IMR-90 (cell line): ENCODE measurements around the gene ADAMTS5. TPM values are rescaled to one million over a fixed set of nuclear protein-coding genes. Genes with fewer than 3 reads are reported as not detected.

Experiments used
- ATAC-seq: fragments of 200-7000 bp; cut with Tn5 transposase; 2 replicates; pipeline ENCODE4 v1.9.1; 2020; ENCODE audit warnings: low read depth, mild to moderate bottlenecking, moderate library complexity
- BruUV-seq: library from RNA; stranded (reverse); fragments of 400-500 nt; replicated peaks from 2 replicates; lab custom pipeline; 2021; lab: Mats Ljungman, UMichigan
- CTCF ChIA-PET: fragments of 300-600 bp; formaldehyde crosslinking; extraction: SDS; loops from one replicate; lab custom pipeline; 2021; ENCODE audit warnings: antibody characterized with exemption; lab: Yijun Ruan, JAX
- POLR2A ChIA-PET: fragments of 300-600 bp; sonication (Branson Sonifier 250); formaldehyde crosslinking; loops from one replicate; lab custom pipeline; 2022; ENCODE audit warnings: antibody characterized with exemption; ENCODE audit not compliant: unreplicated experiment; lab: Charles Lee
- DNase-seq: peaks from one replicate; pipeline ENCODE4 v3.0.0; 2013
- H2AFZ ChIP-seq: replicated peaks from 2 replicates; pipeline ENCODE3; 2013; ENCODE audit warnings: low read length, mild to moderate bottlenecking; ENCODE audit not compliant: poor library complexity
- H2AK5ac ChIP-seq: 2 replicates; pipeline ENCODE4 v1.6.1; 2013; ENCODE audit warnings: low read depth, low read length, inconsistent platforms
- H2AK9ac ChIP-seq: replicated peaks from 2 replicates; pipeline ENCODE3; 2013; ENCODE audit warnings: mild to moderate bottlenecking, low read depth, low read length, moderate library complexity; ENCODE audit not compliant: poor library complexity
- H2BK120ac ChIP-seq: 2 replicates; pipeline ENCODE4 v1.6.1; 2013; ENCODE audit warnings: low read depth, low read length, inconsistent platforms
- H2BK15ac ChIP-seq: 3 replicates; pipeline ENCODE4 v1.6.1; 2013; ENCODE audit warnings: low read depth, low read length, inconsistent platforms
- H2BK20ac ChIP-seq: 2 replicates; pipeline ENCODE4 v1.6.1; 2013; ENCODE audit warnings: low read depth, mild to moderate bottlenecking, inconsistent platforms, low read length, moderate library complexity
- H2BK5ac ChIP-seq: 2 replicates; pipeline ENCODE4 v1.6.1; 2013; ENCODE audit warnings: mild to moderate bottlenecking, low read depth, low read length, inconsistent platforms; ENCODE audit not compliant: poor library complexity, severe bottlenecking
- H3K14ac ChIP-seq: replicated peaks from 2 replicates; pipeline ENCODE4 v1.6.1; 2013; ENCODE audit warnings: low read depth, low read length, inconsistent platforms
- H3K18ac ChIP-seq: 2 replicates; pipeline ENCODE4 v1.6.1; 2013; ENCODE audit warnings: low read depth, low read length, control low read depth
- H3K23ac ChIP-seq: 2 replicates; pipeline ENCODE4 v1.6.1; 2013; ENCODE audit warnings: low read depth, low read length, inconsistent platforms
- H3K27ac ChIP-seq: 2 replicates; pipeline ENCODE4 v1.5.1; 2013; ENCODE audit warnings: mild to moderate bottlenecking, control low read depth, low read length; ENCODE audit not compliant: insufficient read depth
- H3K27me3 ChIP-seq: 2 replicates; pipeline ENCODE4 v1.6.1; 2013; ENCODE audit warnings: low read length; ENCODE audit not compliant: control insufficient read depth, insufficient read depth
- H3K36me3 ChIP-seq: 2 replicates; pipeline ENCODE4 v1.6.1; 2013; ENCODE audit warnings: low read length, mixed read lengths; ENCODE audit not compliant: control insufficient read depth, insufficient read depth
- H3K4ac ChIP-seq: 2 replicates; pipeline ENCODE4 v1.6.1; 2013; ENCODE audit warnings: low read depth, low read length, inconsistent platforms
- H3K4me1 ChIP-seq: 2 replicates; pipeline ENCODE4 v1.6.1; 2013; ENCODE audit warnings: low read length, mixed read lengths; ENCODE audit not compliant: control insufficient read depth, insufficient read depth
- H3K4me2 ChIP-seq: 2 replicates; pipeline ENCODE4 v1.6.1; 2013; ENCODE audit warnings: low read depth, mild to moderate bottlenecking, control low read depth, low read length, moderate library complexity
- H3K4me3 ChIP-seq: 2 replicates; pipeline ENCODE4 v1.5.1; 2013; ENCODE audit warnings: low read depth, mild to moderate bottlenecking, control low read depth, low read length, moderate library complexity; ENCODE audit not compliant: insufficient read depth
- H3K56ac ChIP-seq: 2 replicates; pipeline ENCODE4 v1.6.1; 2013; ENCODE audit warnings: low read length, inconsistent platforms; ENCODE audit not compliant: insufficient read depth; ENCODE audit errors: extremely low read depth
- H3K79me1 ChIP-seq, 2 experiments: 2 replicates each; pipeline ENCODE4 v1.6.1; 2013; ENCODE audit warnings: low read length in 2 of 2, inconsistent platforms in 1 of 2, low read depth in 1 of 2
- H3K9ac ChIP-seq: 2 replicates; pipeline ENCODE4 v1.6.1; 2013; ENCODE audit warnings: low read depth, low read length, control low read depth
- H3K9me1 ChIP-seq: 2 replicates; pipeline ENCODE4 v1.6.1; 2013; ENCODE audit warnings: low read length, inconsistent platforms; ENCODE audit not compliant: insufficient read depth
- H3K9me3 ChIP-seq: 2 replicates; pipeline ENCODE4 v1.6.1; 2013; ENCODE audit warnings: low read length; ENCODE audit not compliant: control insufficient read depth, insufficient read depth
- H4K20me1 ChIP-seq: 2 replicates; pipeline ENCODE4 v1.6.1; 2013; ENCODE audit warnings: low read length, inconsistent platforms; ENCODE audit not compliant: insufficient read depth
- H4K5ac ChIP-seq: 2 replicates; pipeline ENCODE4 v1.6.1; 2013; ENCODE audit warnings: mild to moderate bottlenecking, low read depth, low read length, control low read depth
- H4K8ac ChIP-seq, 2 experiments: 2 replicates each; pipeline ENCODE4 v1.6.1; 2013; ENCODE audit warnings: low read depth in 2 of 2, low read length in 2 of 2, control low read depth in 1 of 2, inconsistent platforms in 1 of 2
- H4K91ac ChIP-seq: 2 replicates; pipeline ENCODE4 v1.6.1; 2013; ENCODE audit warnings: low read depth, low read length, inconsistent platforms; ENCODE audit not compliant: insufficient read depth
- CTCF ChIP-seq: conservative IDR thresholded peaks from 2 replicates; pipeline ENCODE4 v1.5.1; 2012; ENCODE audit warnings: mild to moderate bottlenecking, low read depth, low read length, improper control_type of control experiment
- MAFK ChIP-seq: IDR thresholded peaks from 2 replicates; pipeline ENCODE4 v1.6.1; 2012; ENCODE audit warnings: low read depth, low read length, improper control_type of control experiment
- NFE2L2 ChIP-seq: fragments of 150-350 bp; IDR thresholded peaks from 2 replicates; pipeline ENCODE4 v1.6.1; 2016; ENCODE audit warnings: low read depth, mild to moderate bottlenecking, low read length
- SMC3 ChIP-seq: fragments of 150-350 bp; IDR thresholded peaks from 2 replicates; pipeline ENCODE4 v1.6.1; 2016; ENCODE audit warnings: low read depth, mild to moderate bottlenecking, antibody characterized with exemption, low read length, moderate library complexity
- WGBS, 2 experiments: methylation state at CpG; one replicate each; pipeline versions ENCODE4 v1.1.5 to v1.1.7; 2013; ENCODE audit warnings: missing lambda C conversion rate in 2 of 2; ENCODE audit not compliant: insufficient read length in 1 of 2; ENCODE audit errors: extremely low coverage in 2 of 2; 5-methylcytosine and 5-hydroxymethylcytosine counted together
- dilution Hi-C: fragments of 300-500 bp; cut with HindIII; formaldehyde crosslinking; loops from one replicate; pipeline ENCODE4 v1.14.3; 2018; ENCODE audit warnings: low sequenced_read_pairs; ENCODE audit not compliant: unreplicated experiment
- in situ Hi-C: fragments of 300-500 bp; cut with MboI; formaldehyde crosslinking; loops from 3 replicates; pipeline ENCODE4 v1.14.3; 2019; ENCODE audit warnings: low sequenced_read_pairs, inconsistent platforms, mixed read lengths
- intact Hi-C: fragments of 100-400 bp; cut with micrococcal nuclease; formaldehyde crosslinking; loops from 2 replicates; pipeline ENCODE4 v1.10.0; 2022
- polyA plus RNA-seq, 3 experiments: library from polyadenylated mRNA; depleted of rRNA; stranded (reverse); fragments of >200 nt; gene quantifications; 2 replicates each; pipeline ENCODE4 v1.2.3, GENCODE V29; 2012; ENCODE audit warnings: low replicate concordance in 1 of 3
- total RNA-seq: library from RNA; depleted of rRNA; stranded (reverse); fragments of >200 nt; gene quantifications from 2 replicates; pipeline ENCODE4 v1.2.3, GENCODE V29; 2012

ADAMTS5 gene
- total and polyA plus RNA-seq, 2 of the 4 experiments (the other 2 are of a cell fraction) = 0.54 to 0.58 TPM

GRCh38 chr21:26912466-26912865 lies 54.4 kb downstream of the ADAMTS5 start:
- 0 out of 2 replicates have a peak, but pooled peaks cover 4% of the 10 kb centered on the region for H3K9me1 ChIP-seq
- no peak overlapping the region for H2BK15ac ChIP-seq
- no peak overlapping the region for H2AK5ac ChIP-seq
- DNase-seq = no peak
- no peaks in the 10 kb centered on the region for H3K27me3 ChIP-seq
- H3K4me2 ChIP-seq = no peak overlapping the region
- intact Hi-C loops = no loop called here
- no peaks in the 10 kb centered on the region for H4K20me1 ChIP-seq
- H4K91ac ChIP-seq = no peak overlapping the region
- H3K9me3 ChIP-seq = peaks cover 1% of the 10 kb centered on the region; the same call in 1 of the 2 replicates
- no peak overlapping the region for H3K9ac ChIP-seq
- no peak overlapping the region for H2AK9ac ChIP-seq
- BruUV-seq = no TSS peak
- peaks cover 2% of the 10 kb centered on the region for H3K4me1 ChIP-seq
- no CpG with 5 or more reads among the region's 1 CpG for WGBS, 2 experiments
- H3K14ac ChIP-seq = no peak overlapping the region
- no peak overlapping the region for H4K8ac ChIP-seq
- ChIA-PET CTCF (no interaction called here), POLR2A (interaction anchor here (0.6 kb wide), 1 partner anchor 416 kb away, joined by 4 read pairs; no protein-coding TSS in a partner anchor)
- H3K56ac ChIP-seq = no peak overlapping the region
- H3K23ac ChIP-seq = no peak overlapping the region
- TF ChIP-seq NFE2L2 (no peak), CTCF (no peak), MAFK (no peak), SMC3 (no peak)
- no peak overlapping the region for H3K4ac ChIP-seq
- H4K5ac ChIP-seq = no peak overlapping the region
- H2AFZ ChIP-seq = no peak overlapping the region
- H2BK20ac ChIP-seq = no peak overlapping the region
- no peak overlapping the region for H3K4me3 ChIP-seq
- no peak overlapping the region for H2BK5ac ChIP-seq
- in situ Hi-C loops = no loop called here
- dilution Hi-C loops = no loop called here
- no peak for ATAC-seq
- no peak overlapping the region for H2BK120ac ChIP-seq
- no peak overlapping the region for H3K18ac ChIP-seq
- no peaks in the 10 kb centered on the region for H3K36me3 ChIP-seq
- no peak overlapping the region for H3K27ac ChIP-seq
- H3K79me1 ChIP-seq = no peaks in the 10 kb centered on the region
